Smooth muscle cell (in vitro differentiated cells): ENCODE results near the gene MYOM1. TPM values are rescaled to one million over a fixed set of nuclear protein-coding genes. Genes with fewer than 3 reads are reported as not detected.

ENCODE experiments used
- DNase-seq: peaks from one replicate; lab custom pipeline; 2025; ENCODE audit not compliant: unreplicated experiment; lab: John Stamatoyannopoulos, UW
- H2AFZ ChIP-seq: fragments of 200-600 bp; sonication (generic); 2 replicates; pipeline ENCODE4 v1.6.0; 2016; ENCODE audit warnings: antibody characterized with exemption, low read depth, mild to moderate bottlenecking
- H3F3A ChIP-seq: fragments of 200-600 bp; sonication (generic); 2 replicates; pipeline ENCODE4 v1.6.0; 2017; ENCODE audit warnings: antibody characterized with exemption, low read depth
- H3K27ac ChIP-seq: fragments of 200-600 bp; sonication (generic); 2 replicates; pipeline ENCODE4 v1.5.1; 2016; ENCODE audit warnings: low read depth, mild to moderate bottlenecking
- H3K27me3 ChIP-seq: fragments of 200-600 bp; sonication (generic); 2 replicates; pipeline ENCODE4 v1.6.1; 2016; ENCODE audit warnings: low read depth, mild to moderate bottlenecking
- H3K36me3 ChIP-seq: fragments of 200-600 bp; sonication (generic); 2 replicates; pipeline ENCODE4 v1.5.1; 2016; ENCODE audit warnings: low read depth
- H3K4me1 ChIP-seq: fragments of 200-600 bp; sonication (generic); 2 replicates; pipeline ENCODE4 v1.5.1; 2016; ENCODE audit warnings: low read depth
- H3K4me2 ChIP-seq: fragments of 200-600 bp; sonication (generic); 2 replicates; pipeline ENCODE4 v1.6.0; 2016; ENCODE audit warnings: mild to moderate bottlenecking
- H3K4me3 ChIP-seq: fragments of 200-600 bp; sonication (generic); 2 replicates; pipeline ENCODE4 v1.5.1; 2016; ENCODE audit warnings: mild to moderate bottlenecking
- H3K79me2 ChIP-seq: fragments of 200-600 bp; sonication (generic); 2 replicates; pipeline ENCODE4 v1.6.0; 2016; ENCODE audit warnings: low read depth, mild to moderate bottlenecking
- H3K9ac ChIP-seq: fragments of 200-600 bp; sonication (generic); 2 replicates; pipeline ENCODE4 v1.6.0; 2016; ENCODE audit warnings: low read depth
- H3K9me3 ChIP-seq: fragments of 200-600 bp; sonication (generic); replicated peaks from 2 replicates; pipeline ENCODE4 v1.5.1; 2016; ENCODE audit warnings: low read depth
- H4K20me1 ChIP-seq: fragments of 200-600 bp; sonication (generic); 2 replicates; pipeline ENCODE4 v1.6.0; 2016; ENCODE audit warnings: low read depth
- CTCF ChIP-seq: fragments of 200-600 bp; sonication (generic); IDR thresholded peaks from 2 replicates; pipeline ENCODE4 v1.5.1; 2017; ENCODE audit warnings: borderline replicate concordance, mild to moderate bottlenecking, antibody characterized with exemption; ENCODE audit not compliant: insufficient read depth, poor library complexity, severe bottlenecking
- WGBS: methylation state at CpG from one replicate; pipeline ENCODE4 v1.1.7; 2016; ENCODE audit warnings: low lambda C conversion rate; 5-methylcytosine and 5-hydroxymethylcytosine counted together
- polyA plus RNA-seq: library from polyadenylated mRNA; unstranded; fragments of >200 nt; fragmentation: Nextera tagmentation; extraction: Ambion mirVana; gene quantifications from 2 replicates; pipeline ENCODE4 v1.2.1, GENCODE V29; 2016
- total RNA-seq: library from RNA; depleted of rRNA; stranded (reverse); fragments of >200 nt; gene quantifications from 2 replicates; pipeline ENCODE4 v1.2.3, GENCODE V29; 2014

Gene MYOM1
- total and polyA plus RNA-seq, 2 experiments from 2014 or later = 0.40 to 0.87 TPM

GRCh38 chr18:3110034-3110752 lies 109.6 kb downstream of the MYOM1 start:
- 95% methylated on average over 7 of the region's 7 CpGs for WGBS
- H3K9ac ChIP-seq = no peak overlapping the region
- no peak overlapping the region for H3K4me2 ChIP-seq
- H2AFZ ChIP-seq = no peak overlapping the region
- no peak overlapping the region for H3K27ac ChIP-seq
- H4K20me1 ChIP-seq = no peaks in the 10 kb centered on the region
- no peaks in the 10 kb centered on the region for H3K27me3 ChIP-seq
- no peak for TF ChIP-seq CTCF
- H3K9me3 ChIP-seq = no peaks in the 10 kb centered on the region
- H3K4me3 ChIP-seq = no peak overlapping the region
- DNase-seq = no peak
- H3F3A ChIP-seq = no peaks in the 10 kb centered on the region
- H3K36me3 ChIP-seq = no peaks in the 10 kb centered on the region
- no peaks in the 10 kb centered on the region for H3K79me2 ChIP-seq
- no peaks in the 10 kb centered on the region for H3K4me1 ChIP-seq

- DNase-seq = no peak
- H3K27ac ChIP-seq = no peak overlapping the region
- TF ChIP-seq CTCF = no peak
Measured at GRCh38 chr18:3107740-3108151, 112.0 kb downstream of the MYOM1 start.

GRCh38 chr18:3104190-3105054 lies 115.3 kb downstream of the MYOM1 start:
- Histone ChIP-seq H3K27ac (no peak overlapping the region), H3K4me1 (no peaks in the 10 kb centered on the region), H3K9me3 (no peaks in the 10 kb centered on the region), H3K36me3 (no peaks in the 10 kb centered on the region), H3K4me3 (no peak overlapping the region), H3K79me2 (no peaks in the 10 kb centered on the region), H4K20me1 (no peaks in the 10 kb centered on the region), H3K4me2 (no peak overlapping the region), H3K27me3 (no peaks in the 10 kb centered on the region), H2AFZ (no peak overlapping the region), H3F3A (no peaks in the 10 kb centered on the region), H3K9ac (no peak overlapping the region)
- 93% methylated on average over 6 of the region's 6 CpGs for WGBS
- TF ChIP-seq CTCF = no peak
- no peak for DNase-seq

More at GRCh38 chr18:3107740-3108151, 112.0 kb downstream of the MYOM1 start:
- H3F3A ChIP-seq = no peaks in the 10 kb centered on the region
- H3K9ac ChIP-seq = no peak overlapping the region
- H3K4me3 ChIP-seq = no peak overlapping the region
- no peak overlapping the region for H3K4me2 ChIP-seq
- H3K36me3 ChIP-seq = no peaks in the 10 kb centered on the region
- no peaks in the 10 kb centered on the region for H3K79me2 ChIP-seq
- no peaks in the 10 kb centered on the region for H3K9me3 ChIP-seq
- H2AFZ ChIP-seq = no peak overlapping the region
- H3K4me1 ChIP-seq = no peaks in the 10 kb centered on the region
- H4K20me1 ChIP-seq = no peaks in the 10 kb centered on the region
- no peaks in the 10 kb centered on the region for H3K27me3 ChIP-seq
